A549 treated with CpdA at 1 μM for 4 hours (cell line): ENCODE data around the gene VSIR. TPM values are rescaled to one million over a fixed set of nuclear protein-coding genes. Genes with fewer than 3 reads are reported as not detected.

Experiments used
- total RNA-seq: library from RNA; stranded (reverse); fragments of 200-300 nt; extraction: Qiagen RNA extraction; gene quantifications from 5 replicates; pipeline ENCODE4 v1.2.3, GENCODE V29; 2022; ENCODE audit warnings: low read depth

The VSIR gene
- total RNA-seq, result 19.4 to 29.3 TPM (median 28.8 TPM) in 5 replicates

DNA sequence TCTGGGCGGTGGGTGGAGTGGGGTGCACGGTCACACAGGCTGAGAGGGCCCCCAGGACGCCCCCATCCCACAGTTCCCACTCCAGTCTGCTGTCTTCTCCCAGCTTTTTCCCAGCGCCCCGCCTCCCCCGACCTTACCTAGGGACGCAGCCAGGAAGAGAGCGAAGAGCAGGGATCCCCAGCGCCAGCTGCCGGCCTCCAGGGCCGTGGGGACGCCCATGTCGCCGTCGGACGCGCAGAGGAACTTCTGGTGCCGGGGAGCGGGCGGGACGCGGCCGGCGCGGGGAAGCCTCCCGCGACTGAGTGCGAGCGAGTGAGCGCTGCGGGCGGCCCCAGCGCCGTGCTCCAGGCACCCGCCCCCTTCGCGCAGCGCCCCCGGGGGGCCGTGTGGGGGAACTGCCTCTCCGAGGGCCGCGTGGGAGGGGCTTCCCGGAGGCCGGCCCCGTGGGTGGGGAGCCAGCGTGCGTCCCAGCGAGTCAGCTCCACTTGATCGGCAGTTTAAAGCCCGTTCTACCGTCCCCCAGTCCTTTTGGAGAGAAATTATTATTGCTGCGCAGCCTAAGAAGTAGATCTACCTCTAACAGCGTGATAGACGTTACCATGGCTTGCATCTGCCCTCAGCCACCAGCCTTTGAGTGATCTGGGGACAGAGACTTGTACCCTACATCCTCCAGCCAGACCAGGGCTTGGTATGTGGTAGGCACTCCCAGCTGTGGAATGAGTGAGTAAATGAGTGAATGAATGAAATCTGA lies at the start of gene VSIR:
VSIR (minus strand) TSS at position 300 of the 751 bp plus-strand sequence; CDS start at position 219, 81 bp downstream.

DNA sequence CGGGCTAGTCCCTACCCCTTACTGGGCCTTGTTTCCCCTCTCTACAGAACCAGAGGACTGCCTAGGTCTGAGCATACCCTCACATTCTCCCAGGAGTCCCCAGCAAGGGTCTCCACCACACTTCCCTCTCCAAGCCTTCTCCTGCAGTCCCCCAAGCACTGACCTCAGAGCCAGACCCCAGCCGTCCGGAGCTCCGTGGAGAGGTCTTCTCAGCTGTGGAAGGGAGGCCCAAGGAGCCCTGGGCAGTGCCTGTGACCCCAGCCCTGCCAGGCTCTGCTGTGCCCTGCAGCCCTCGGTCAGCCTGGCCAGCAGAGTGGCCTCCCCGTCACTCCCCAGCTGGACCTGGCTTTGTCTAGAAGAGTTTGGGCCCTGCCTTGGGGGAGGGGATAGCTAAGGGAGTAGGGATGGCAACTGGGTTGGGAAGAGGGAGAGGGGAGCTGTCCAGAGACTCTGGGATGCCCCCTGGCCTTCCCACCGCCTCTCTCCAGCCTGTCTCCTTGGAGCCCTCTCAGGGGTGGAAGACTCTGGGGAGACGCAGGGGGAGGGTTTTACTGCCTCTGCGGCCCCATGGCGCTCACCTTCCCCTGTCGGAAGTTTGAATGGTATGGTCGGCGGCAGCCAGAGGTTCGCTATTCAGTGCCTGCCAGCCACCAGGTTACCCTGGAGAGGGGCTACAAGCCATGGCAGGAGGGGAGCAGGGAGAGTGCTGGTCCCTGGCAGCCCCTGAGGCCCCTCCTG lies 53.7 kb downstream of the VSIR start, which contains the start of gene C10orf105:
C10orf105 (minus strand) TSS at position 315 of the 738 bp plus-strand sequence. CDS start 3,441 bp downstream, outside the sequence.

Other genes starting within 250 kb of the VSIR start
- 0.06 TPM in 1 of 5 replicates, not detected in the others for gene C10orf105, start 53.7 kb downstream of the VSIR start, total RNA-seq
- gene PSAP, start 77.7 kb upstream of the VSIR start, total RNA-seq, result 836 to 954 TPM (median 903 TPM) in 5 replicates
- gene CHST3, start 190.9 kb upstream of the VSIR start, total RNA-seq, result 34.9 to 42.8 TPM (median 36.6 TPM) in 5 replicates